Adrenal gland (tissue), 12 donors: ENCODE results near the gene FGFR4. TPM values are rescaled to one million over a fixed set of nuclear protein-coding genes. Genes with fewer than 3 reads are reported as not detected.
A peak's percentile ranks its signal among the peaks of the same experiment; 100 is the strongest.

Source experiments
- DNase-seq, 7 donors: peaks; one replicate each; pipeline ENCODE4 v3.0.0-alpha.2; 2019 to 2020
- H3K27ac ChIP-seq, 5 donors: fragments of 200-600 bp; sonication (generic) in 4 of 5; 1 replicate in 3 of 5; 2 replicates in 2 of 5; pipeline versions ENCODE4 v1.5.1 to v1.8.0; 2016 to 2020; ENCODE audit warnings: mild to moderate bottlenecking in 1 of 5
- H3K27me3 ChIP-seq: fragments of 200-600 bp; 2 replicates; pipeline ENCODE4 v1.8.0; 2021
- H3K36me3 ChIP-seq, 2 donors: fragments of 200-600 bp; replicated peaks in 1 of 2; 1 replicate in 1 of 2; 2 replicates in 1 of 2; pipeline versions ENCODE4 v1.5.1 to v1.8.0; 2018 to 2022
- H3K4me1 ChIP-seq, 2 donors: fragments of 200-600 bp; replicated peaks in 1 of 2; 1 replicate in 1 of 2; 2 replicates in 1 of 2; pipeline versions ENCODE4 v1.5.1 to v1.8.0; 2018 to 2021
- H3K4me3 ChIP-seq, 4 donors: fragments of 200-600 bp; sonication (generic) in 3 of 4; one replicate each; pipeline ENCODE4 v1.5.1; 2016 to 2018
- H3K9me3 ChIP-seq, 3 donors: fragments of 200-600 bp; sonication (generic) in 1 of 3; replicated peaks in 1 of 3; 1 replicate in 2 of 3; 2 replicates in 1 of 3; pipeline versions ENCODE4 v1.5.1 to v1.8.0; 2016 to 2021
- POLR2A ChIP-seq, 2 donors: fragments of 450-650 bp; IDR thresholded peaks; one replicate each; pipeline ENCODE4 v1.6.1; 2017; ENCODE audit warnings: antibody characterized with exemption in 2 of 2, mild to moderate bottlenecking in 2 of 2, moderate library complexity in 1 of 2
- WGBS, 4 donors: extraction: QIAGEN DNeasy Blood & Tissue Kit in 2 of 4; methylation state at CpG; one replicate each; pipeline versions ENCODE4 v1.1.5 to v1.1.7; 2013 to 2017; 5-methylcytosine and 5-hydroxymethylcytosine counted together
- intact Hi-C, 2 donors: fragments of 100-400 bp; cut with DNase I; formaldehyde crosslinking; loops; one replicate each; pipeline versions ENCODE4 v1.14.1 to v1.15.0; 2022 to 2023
- polyA plus RNA-seq, 3 donors: library from polyadenylated mRNA; stranded (reverse); fragments of 200-250 nt in 2 of 3; fragments of 350-450 nt in 1 of 3; fragmentation: Illumina TruSeq in 1 of 3; extraction: RNeasy Lipid Tissue Mini Kit (QIAGEN cat#74804) in 1 of 3; gene quantifications; one replicate each; pipeline ENCODE4 v1.2.3, GENCODE V29; 2013 to 2014
- total RNA-seq, 9 donors: library from RNA; depleted of rRNA in 4 of 9; stranded (reverse); fragments of >200 nt in 4 of 9; fragments of 120-200 nt in 1 of 9; fragmentation: NEBNext Ultra II Directional in 1 of 9; extraction: Animal tissue kit (Norgen Biotek cat#: 25700) in 1 of 9; gene quantifications; one replicate each; pipeline versions ENCODE4 v1.1.0 to v1.2.4, GENCODE V29; 2013 to 2023
- TF ChIP-seq, protein P1 (sequence below), 6 experiments: fragments of 450-650 bp in 4 of 6; fragments of 200-600 bp in 2 of 6; sonication (generic) in 1 of 6; IDR thresholded peaks; 1 replicate in 5 of 6; 2 replicates in 1 of 6; pipeline versions ENCODE4 v1.5.1 to v1.8.0; 2016 to 2021; ENCODE audit warnings: antibody characterized with exemption in 6 of 6, mild to moderate bottlenecking in 2 of 6, moderate library complexity in 1 of 6
- donor health status: healthy with polysubstance abuse.
- donor health status: Bipolar disorder and iron deficiency.
- donor health status: DM: yes; HTN: yes; CAD: no.
- donor health status: DM: no; HTN: no; CAD: no.
- donor health status: DM: no; HTN: no; CAD: no.
- donor health status: DM: yes; HTN: yes; CAD: no.

FGFR4 gene
- total and polyA plus RNA-seq, 12 donors = 12.3 to 106 (median 26.4) TPM

DNA sequence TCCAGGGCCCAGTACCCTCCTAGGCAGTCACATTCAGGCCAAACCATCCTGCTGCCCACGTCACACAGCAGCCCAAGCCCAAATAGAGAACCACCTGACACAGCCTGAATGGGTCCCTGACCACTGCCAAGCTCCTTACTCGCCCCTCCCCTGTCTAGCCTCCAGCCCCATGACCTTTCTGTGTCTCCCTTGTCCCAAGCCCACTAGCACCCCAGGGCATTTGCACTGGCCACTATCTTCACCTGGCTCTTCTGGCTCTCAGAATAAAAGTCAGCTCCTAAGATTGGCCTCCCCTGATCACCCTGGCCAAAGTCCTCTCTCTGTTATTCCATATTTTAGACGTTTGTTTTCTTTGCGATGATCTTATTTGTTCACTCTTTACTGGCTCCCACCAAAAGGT, 20.4 kb downstream of the FGFR4 start:
- Histone ChIP-seq H3K4me1 (peaks cover 0 to 5% of the 10 kb centered on the region in 2 donors), H3K36me3 (no peaks in the 10 kb centered on the region), H3K27me3 (no peaks in the 10 kb centered on the region), H3K4me3 (no peak overlapping the region), H3K9me3 (no peaks in the 10 kb centered on the region), H3K27ac (no peak overlapping the region)
- intact Hi-C loops = no loop called here
- TF ChIP-seq, protein P1, sequence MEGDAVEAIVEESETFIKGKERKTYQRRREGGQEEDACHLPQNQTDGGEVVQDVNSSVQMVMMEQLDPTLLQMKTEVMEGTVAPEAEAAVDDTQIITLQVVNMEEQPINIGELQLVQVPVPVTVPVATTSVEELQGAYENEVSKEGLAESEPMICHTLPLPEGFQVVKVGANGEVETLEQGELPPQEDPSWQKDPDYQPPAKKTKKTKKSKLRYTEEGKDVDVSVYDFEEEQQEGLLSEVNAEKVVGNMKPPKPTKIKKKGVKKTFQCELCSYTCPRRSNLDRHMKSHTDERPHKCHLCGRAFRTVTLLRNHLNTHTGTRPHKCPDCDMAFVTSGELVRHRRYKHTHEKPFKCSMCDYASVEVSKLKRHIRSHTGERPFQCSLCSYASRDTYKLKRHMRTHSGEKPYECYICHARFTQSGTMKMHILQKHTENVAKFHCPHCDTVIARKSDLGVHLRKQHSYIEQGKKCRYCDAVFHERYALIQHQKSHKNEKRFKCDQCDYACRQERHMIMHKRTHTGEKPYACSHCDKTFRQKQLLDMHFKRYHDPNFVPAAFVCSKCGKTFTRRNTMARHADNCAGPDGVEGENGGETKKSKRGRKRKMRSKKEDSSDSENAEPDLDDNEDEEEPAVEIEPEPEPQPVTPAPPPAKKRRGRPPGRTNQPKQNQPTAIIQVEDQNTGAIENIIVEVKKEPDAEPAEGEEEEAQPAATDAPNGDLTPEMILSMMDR (IDR thresholded peaks at IDR 0.05) = no peak
- no peak for TF ChIP-seq POLR2A (IDR thresholded peaks at IDR 0.05)
- no peak for DNase-seq
- WGBS, 4 donors = 75 to 89% (median 77%) methylated on average over 4 of the region's 4 CpGs

DNA sequence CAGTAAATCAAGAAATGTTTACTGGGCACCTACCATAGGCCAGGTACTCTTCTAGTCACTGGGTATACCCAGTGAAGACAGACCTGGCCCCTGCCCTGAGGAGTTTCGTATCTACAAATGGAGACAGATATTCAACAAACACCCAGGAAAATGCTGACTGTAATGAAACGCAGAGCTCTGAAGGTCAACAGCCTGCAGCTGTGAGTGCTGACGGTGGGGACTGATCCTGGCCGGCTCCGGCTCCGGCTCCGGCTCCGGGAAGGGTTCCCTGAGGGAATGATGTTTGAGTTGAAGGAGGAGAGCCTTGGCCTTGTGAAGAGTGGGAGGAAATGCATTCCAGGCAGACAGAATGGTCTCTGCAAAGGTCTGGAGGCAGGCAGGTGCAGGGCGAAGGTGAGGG, 23.1 kb downstream of the FGFR4 start:
- H3K4me1 ChIP-seq = peaks cover 0 to 10% of the 10 kb centered on the region in 2 donors
- intact Hi-C loops = loop anchor here in 1 of 2 donors (2.0 to 5.0 kb wide), 2 partner anchors 35 to 453 kb away; no protein-coding TSS in a partner anchor
- DNase-seq = peak in 2 of 7 donors; percentile 57 to 59
- H3K36me3 ChIP-seq = no peaks in the 10 kb centered on the region
- no peaks in the 10 kb centered on the region for H3K27me3 ChIP-seq
- H3K27ac ChIP-seq = no peak overlapping the region
- 24 to 43% (median 29%) methylated on average over 9 of the region's 9 CpGs for WGBS, 4 donors
- TF ChIP-seq POLR2A (IDR thresholded peaks at IDR 0.05) = no peak
- TF ChIP-seq, protein P1 (IDR thresholded peaks at IDR 0.05) = no peak
- H3K9me3 ChIP-seq = no peaks in the 10 kb centered on the region
- H3K4me3 ChIP-seq = no peak overlapping the region

DNA sequence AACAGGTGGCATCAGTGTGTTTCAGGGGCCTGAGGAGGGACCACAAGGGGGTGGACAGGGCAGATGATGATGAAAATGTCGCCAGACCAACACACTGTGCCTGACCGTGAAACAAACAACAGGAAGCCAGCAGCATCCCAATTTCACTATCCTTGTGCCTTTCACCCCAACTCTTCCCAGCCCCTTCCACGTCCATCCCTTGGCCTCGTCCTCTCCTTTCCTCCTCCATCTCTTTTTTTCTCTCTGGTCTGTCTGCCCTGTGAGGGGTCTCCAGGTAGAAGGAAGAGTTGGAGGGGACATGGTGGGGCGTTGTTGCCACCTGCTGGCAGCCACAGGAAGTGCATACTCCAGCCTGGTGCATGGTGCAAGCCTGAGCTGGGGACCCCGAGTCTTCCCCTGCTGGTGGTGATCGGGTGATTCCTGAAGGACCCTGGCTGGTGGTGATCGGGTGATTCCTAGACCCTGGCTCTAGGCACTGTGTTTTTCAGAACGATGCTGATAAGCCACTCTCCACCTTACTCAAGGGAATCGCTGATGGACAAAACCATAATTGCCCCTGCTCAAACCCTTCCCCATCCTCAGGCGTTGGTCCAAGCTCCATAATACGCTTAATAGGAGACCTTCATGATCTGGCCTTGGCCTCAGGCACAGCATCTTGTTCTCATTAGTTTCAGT, 25.1 kb downstream of the FGFR4 start:
- H3K4me3 ChIP-seq = no peak overlapping the region
- TF ChIP-seq POLR2A (IDR thresholded peaks at IDR 0.05) = no peak
- TF ChIP-seq, protein P1 (IDR thresholded peaks at IDR 0.05) = peak; percentile 88 to 96 (median 92)
- intact Hi-C loops = loop anchor here (2.0 to 5.0 kb wide), 2 partner anchors 41 to 455 kb away; no protein-coding TSS in a partner anchor
- DNase-seq = peak in 5 of 7 donors; percentile 58 to 79 (median 62)
- H3K9me3 ChIP-seq = no peaks in the 10 kb centered on the region
- H3K27me3 ChIP-seq = no peaks in the 10 kb centered on the region
- no peak overlapping the region for H3K27ac ChIP-seq
- H3K36me3 ChIP-seq = no peaks in the 10 kb centered on the region
- WGBS, 4 donors = 13 to 21% (median 19%) methylated on average over 7 to 12 of the region's 12 CpGs
- peaks cover 0 to 17% of the 10 kb centered on the region in 2 donors for H3K4me1 ChIP-seq

DNA sequence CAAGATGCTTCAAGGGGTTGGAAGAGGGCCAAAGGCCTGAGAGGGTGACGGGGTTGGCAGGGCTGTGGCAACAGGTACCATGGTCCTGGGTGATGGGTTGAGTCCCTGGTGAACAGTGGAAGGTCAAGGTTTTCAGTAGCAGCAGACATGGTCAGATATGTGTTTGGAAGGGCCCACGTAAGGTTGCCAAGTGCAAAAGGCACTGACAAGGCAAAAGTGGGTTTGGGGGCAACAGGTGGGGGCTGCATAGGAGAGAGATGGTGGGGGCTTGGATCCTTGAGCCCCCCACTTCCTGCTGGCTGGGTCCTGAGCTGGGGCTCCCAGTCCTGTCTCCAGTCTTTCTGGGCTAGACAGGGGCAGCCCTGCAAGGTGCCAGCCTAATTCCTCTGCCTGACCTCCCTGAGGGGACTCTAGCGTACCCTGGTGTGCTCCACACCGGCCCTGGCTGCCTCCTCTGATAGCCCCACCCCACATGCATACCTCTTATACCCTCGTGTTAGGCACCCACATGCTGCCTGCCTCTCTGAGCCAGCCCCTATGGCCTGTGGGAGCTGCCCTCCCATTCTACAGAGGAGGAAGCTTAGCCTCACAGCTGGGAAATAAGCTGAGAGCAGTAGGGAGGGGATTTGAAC, 26.0 kb downstream of the FGFR4 start:
- Histone ChIP-seq H3K4me3 (no peak overlapping the region), H3K27me3 (no peaks in the 10 kb centered on the region), H3K4me1 (peaks cover 0 to 21% of the 10 kb centered on the region in 2 donors), H3K36me3 (no peaks in the 10 kb centered on the region), H3K27ac (no peak overlapping the region), H3K9me3 (no peaks in the 10 kb centered on the region)
- no peak for DNase-seq
- intact Hi-C loops = loop anchor here (2.0 to 5.0 kb wide), 2 partner anchors 42 to 455 kb away; no protein-coding TSS in a partner anchor
- TF ChIP-seq POLR2A (IDR thresholded peaks at IDR 0.05) = no peak
- TF ChIP-seq, protein P1 (IDR thresholded peaks at IDR 0.05) = no peak
- 56 to 71% (median 62%) methylated on average over 3 to 5 of the region's 5 CpGs for WGBS, 4 donors
